AG04449 (cell line): Measurements from ENCODE around the gene ACTR6.
"Not testable (repeated sequence)": the region's sequence is repeated elsewhere in the genome, so short reads cannot be mapped to it uniquely, and the experiment has no call there.

Experiments
- CTCF ChIA-PET: fragments of 350-600 bp; formaldehyde crosslinking; extraction: SDS; loops from one replicate; lab custom pipeline; 2021; ENCODE audit warnings: antibody characterized with exemption; lab: Yijun Ruan, JAX
- POLR2A ChIA-PET: fragments of 400-600, 350-600 bp; formaldehyde crosslinking; extraction: SDS; loops from one replicate; lab custom pipeline; 2020; ENCODE audit warnings: antibody characterized with exemption, inconsistent platforms; lab: Yijun Ruan, JAX
- DNase-seq: peaks from one replicate; pipeline ENCODE4 v3.0.0-alpha.2; 2010; ENCODE audit warnings: low read depth, low spot score
- H3K4me3 ChIP-seq: 2 replicates; pipeline ENCODE4 v1.5.1; 2011; ENCODE audit warnings: low read depth, mild to moderate bottlenecking, control low read depth, low read length
- CTCF ChIP-seq: IDR thresholded peaks from one replicate; pipeline ENCODE4 v1.5.1; 2011; ENCODE audit warnings: mild to moderate bottlenecking, moderate library complexity, low read length, control low read depth, inconsistent platforms; ENCODE audit not compliant: insufficient read depth; ENCODE audit errors: missing control alignments

The ACTR6 gene

DNA sequence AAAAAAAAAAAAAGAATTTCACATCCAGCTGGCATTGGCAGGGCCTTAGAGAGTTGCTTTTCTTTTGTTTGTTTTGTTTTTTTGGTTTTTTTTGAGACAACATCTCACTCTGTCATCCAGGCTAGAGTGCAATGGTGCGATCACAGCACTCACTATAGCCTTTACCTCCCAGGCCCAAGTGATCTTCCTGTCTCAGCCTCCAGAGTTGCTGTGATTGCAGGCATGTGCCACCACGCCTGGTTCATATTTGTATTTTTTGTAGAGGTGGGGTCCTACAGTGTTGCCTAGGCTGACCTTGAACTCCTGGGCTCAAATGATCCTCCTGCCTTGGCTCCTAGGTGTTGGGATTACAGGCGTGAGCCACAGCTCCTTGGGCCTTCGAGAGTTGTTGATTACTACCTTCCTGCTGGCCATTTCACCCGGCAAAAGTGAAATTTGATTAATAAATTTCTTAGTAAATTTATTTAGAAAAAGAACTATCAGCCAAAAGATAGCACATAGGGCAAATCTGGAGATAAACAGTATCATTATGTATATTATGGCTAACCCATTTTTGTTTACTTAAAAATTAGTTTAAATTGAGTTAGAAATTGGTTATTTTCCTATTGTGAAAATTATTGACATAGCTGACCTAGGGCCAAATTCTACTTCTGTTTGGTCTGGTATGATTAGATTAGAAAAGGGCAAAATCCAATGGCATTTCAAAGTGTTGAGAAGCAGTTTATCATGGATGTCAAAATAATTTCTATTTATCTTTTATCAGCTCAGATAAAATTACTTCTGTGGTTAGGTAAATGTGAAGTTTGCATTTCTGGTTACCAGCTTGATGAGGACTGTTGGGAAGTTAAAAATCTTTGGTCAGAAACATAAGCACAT is 12.6 kb downstream of the ACTR6 start:
- no peak for DNase-seq
- TF ChIP-seq CTCF = no peak
- H3K4me3 ChIP-seq = no peak overlapping the region
- CTCF ChIA-PET = no interaction called here
- POLR2A ChIA-PET = no interaction called here

GRCh38 chr12:100214518-100214917 is 13.9 kb downstream of the ACTR6 start:
- CTCF ChIA-PET = interaction anchor here (1.0 to 1.1 kb wide), 2 partner anchors 18 to 21 kb away, joined by 3 read pairs; no protein-coding TSS in a partner anchor
- no peak for DNase-seq
- no peak overlapping the region for H3K4me3 ChIP-seq
- TF ChIP-seq CTCF = no peak
- POLR2A ChIA-PET = no interaction called here

GRCh38 chr12:100215209-100215608 is 14.6 kb downstream of the ACTR6 start:
- no peak for DNase-seq
- no peak for TF ChIP-seq CTCF
- ChIA-PET POLR2A (no interaction called here), CTCF (interaction anchor here (1.1 kb wide), 1 partner anchor 17 kb away, joined by 3 read pairs; no protein-coding TSS in a partner anchor)
- no peak overlapping the region for H3K4me3 ChIP-seq

DNA sequence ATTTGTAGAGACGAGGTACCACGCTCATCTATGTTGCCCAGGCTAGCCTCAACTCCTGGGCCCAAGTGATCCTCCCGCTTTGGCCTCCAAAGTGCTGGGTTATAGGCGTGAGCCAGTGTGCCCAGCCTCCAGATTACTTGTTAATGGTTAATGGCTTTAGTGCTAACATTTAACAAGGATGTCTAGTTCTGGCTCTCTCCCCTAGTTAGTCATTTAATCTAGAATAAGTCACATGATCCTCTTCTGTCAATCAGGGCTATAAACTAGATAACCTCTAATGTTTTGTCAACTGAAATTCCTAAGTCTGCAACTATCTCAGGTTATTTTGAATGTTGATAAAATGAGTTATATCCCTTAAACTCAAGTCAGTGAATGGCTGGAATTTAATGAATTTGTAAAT is 15.7 kb downstream of the ACTR6 start:
- H3K4me3 ChIP-seq = no peak overlapping the region
- ChIA-PET POLR2A (no interaction called here), CTCF (no interaction called here)
- no peak for DNase-seq
- TF ChIP-seq CTCF = no peak

DNA sequence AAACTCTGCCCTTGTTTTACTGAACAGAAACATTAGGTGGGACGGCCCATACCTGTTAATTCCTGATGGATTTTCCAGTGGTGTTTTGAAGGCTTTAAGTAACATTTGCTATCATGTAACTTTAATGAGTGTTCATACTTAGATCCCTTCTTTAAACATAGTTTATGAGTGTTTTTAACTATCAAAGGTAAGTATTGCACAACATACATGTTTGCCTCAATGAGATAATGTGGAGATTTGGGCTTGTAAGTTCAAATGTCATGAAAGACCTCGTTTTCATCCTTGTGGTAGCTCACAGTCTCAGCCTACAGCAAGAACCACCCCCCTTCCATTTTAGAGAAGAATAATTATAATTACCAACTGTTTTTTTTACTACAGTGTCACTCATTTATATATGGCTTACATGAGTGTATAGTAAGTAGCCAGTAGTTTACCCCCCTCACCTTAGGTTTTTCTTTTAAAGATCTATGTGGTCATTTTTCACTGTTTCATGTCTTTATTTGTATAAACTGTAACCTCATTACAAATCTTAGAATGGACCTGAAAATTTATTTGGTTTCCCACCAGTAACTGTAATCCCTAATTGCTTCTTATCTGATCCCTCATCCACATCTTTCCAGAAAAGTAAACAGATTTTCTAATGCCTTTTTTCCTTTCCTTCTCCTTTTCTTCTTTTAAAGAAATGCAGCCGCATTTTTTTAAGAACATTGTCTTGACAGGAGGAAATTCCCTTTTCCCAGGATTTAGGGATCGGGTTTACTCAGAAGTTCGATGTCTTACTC is 18.9 kb downstream of the ACTR6 start:
- CTCF ChIA-PET = interaction anchor here (1.2 kb wide), 2 partner anchors 10 to 15 kb away, joined by 3 to 6 read pairs; no protein-coding TSS in a partner anchor
- DNase-seq = no peak
- no peak for TF ChIP-seq CTCF
- POLR2A ChIA-PET = no interaction called here
- no peak overlapping the region for H3K4me3 ChIP-seq

GRCh38 chr12:100221523-100221922 is 20.9 kb downstream of the ACTR6 start:
- no peak for DNase-seq
- no peak overlapping the region for H3K4me3 ChIP-seq
- CTCF ChIA-PET = interaction anchor here (1.2 kb wide), 1 partner anchor 13 kb away, joined by 10 read pairs; no protein-coding TSS in a partner anchor
- TF ChIP-seq CTCF = no peak
- POLR2A ChIA-PET = no interaction called here

GRCh38 chr12:100222173-100222572 is 21.6 kb downstream of the ACTR6 start:
- CTCF ChIA-PET = not testable (repeated sequence)

More at GRCh38 chr12:100222173-100222572, 21.6 kb downstream of the ACTR6 start:
- POLR2A ChIA-PET, DNase-seq, H3K4me3 ChIP-seq: not testable (repeated sequence)
